Duodenal mucosa (tissue), 2 donors: Measurements from ENCODE around the gene BOK.

ENCODE experiments used
- H3K27ac ChIP-seq: one replicate; pipeline ENCODE4 v1.7.0; 2013; ENCODE audit warnings: low read depth, low read length
- H3K27me3 ChIP-seq, 2 donors: one replicate each; pipeline ENCODE4 v1.7.0; 2013; ENCODE audit warnings: low read length in 2 of 2, control low read depth in 1 of 2; ENCODE audit not compliant: insufficient read depth in 2 of 2, control insufficient read depth in 1 of 2
- H3K36me3 ChIP-seq, 2 donors: one replicate each; pipeline ENCODE4 v1.7.0; 2013; ENCODE audit warnings: low read length in 2 of 2, control low read depth in 1 of 2; ENCODE audit not compliant: insufficient read depth in 2 of 2, control insufficient read depth in 1 of 2
- H3K4me1 ChIP-seq, 2 donors: one replicate each; pipeline ENCODE4 v1.7.0; 2013; ENCODE audit warnings: low read length in 2 of 2, control low read depth in 1 of 2; ENCODE audit not compliant: insufficient read depth in 2 of 2, control insufficient read depth in 1 of 2
- H3K4me3 ChIP-seq, 2 donors: one replicate each; pipeline ENCODE4 v1.7.0; 2013; ENCODE audit warnings: low read length in 2 of 2, low read depth in 1 of 2
- H3K9ac ChIP-seq, 2 donors: one replicate each; pipeline ENCODE4 v1.7.0; 2013; ENCODE audit warnings: low read length in 2 of 2, low read depth in 1 of 2
- H3K9me3 ChIP-seq, 2 donors: one replicate each; pipeline ENCODE4 v1.7.0; 2013; ENCODE audit warnings: low read length in 2 of 2, control low read depth in 1 of 2; ENCODE audit not compliant: control insufficient read depth in 1 of 2

The BOK gene

DNA sequence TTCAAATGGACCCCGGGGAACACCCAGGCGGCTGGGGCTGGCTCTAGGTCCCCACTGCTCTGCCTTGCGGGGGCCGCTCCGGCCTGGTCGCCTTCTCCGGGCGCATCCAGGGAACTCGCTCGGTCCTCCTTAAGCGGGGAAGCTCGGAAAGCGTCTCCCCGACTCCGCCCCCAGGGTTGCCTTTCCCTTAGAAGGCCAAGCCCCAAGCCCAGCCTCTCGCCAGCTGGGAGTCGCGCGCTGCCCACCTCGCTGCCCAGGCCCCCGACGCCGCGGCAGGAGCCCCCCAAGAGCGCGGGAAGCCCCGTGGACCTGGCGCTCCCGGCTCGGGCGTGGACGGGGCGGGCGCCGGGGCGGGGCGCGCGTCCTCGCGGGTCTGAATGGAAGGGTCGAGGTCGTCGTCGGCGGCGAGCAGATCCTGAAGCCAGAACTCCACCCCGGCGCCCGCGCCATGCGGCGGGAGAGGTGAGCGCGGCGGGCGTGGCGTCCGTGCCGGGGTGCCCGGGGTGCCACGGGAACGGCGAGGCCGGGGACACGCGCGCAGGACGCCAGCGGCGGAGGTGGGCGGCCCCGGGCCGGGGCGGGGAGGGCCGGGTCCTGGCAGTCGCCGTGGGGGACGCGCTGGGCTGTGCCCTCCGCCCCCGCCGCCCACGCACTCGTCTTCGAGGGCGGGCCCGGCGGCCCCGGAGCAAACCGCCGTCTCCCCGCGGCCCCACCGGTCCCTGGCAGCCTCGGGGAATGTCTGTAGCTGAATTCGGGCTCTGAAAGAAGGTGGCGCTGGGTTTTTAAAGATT lies at the start of gene BOK:
BOK (plus strand) TSS at position 214 of the 791 bp plus-strand sequence. CDS start 739 bp downstream, outside the sequence.
- Histone ChIP-seq H3K4me1 (peaks cover 9% of the 10 kb centered on the region in 2 donors), H3K27me3 (peaks cover 0 to 9% of the 10 kb centered on the region in 2 donors), H3K9ac (peak within 1 kb of the TSS; percentile 12 to 54), H3K4me3 (peak within 1 kb of the TSS; percentile 58 to 70), H3K27ac (peak within 1 kb of the TSS; percentile 25), H3K36me3 (no peaks in the 10 kb centered on the region), H3K9me3 (no peaks in the 10 kb centered on the region)

DNA sequence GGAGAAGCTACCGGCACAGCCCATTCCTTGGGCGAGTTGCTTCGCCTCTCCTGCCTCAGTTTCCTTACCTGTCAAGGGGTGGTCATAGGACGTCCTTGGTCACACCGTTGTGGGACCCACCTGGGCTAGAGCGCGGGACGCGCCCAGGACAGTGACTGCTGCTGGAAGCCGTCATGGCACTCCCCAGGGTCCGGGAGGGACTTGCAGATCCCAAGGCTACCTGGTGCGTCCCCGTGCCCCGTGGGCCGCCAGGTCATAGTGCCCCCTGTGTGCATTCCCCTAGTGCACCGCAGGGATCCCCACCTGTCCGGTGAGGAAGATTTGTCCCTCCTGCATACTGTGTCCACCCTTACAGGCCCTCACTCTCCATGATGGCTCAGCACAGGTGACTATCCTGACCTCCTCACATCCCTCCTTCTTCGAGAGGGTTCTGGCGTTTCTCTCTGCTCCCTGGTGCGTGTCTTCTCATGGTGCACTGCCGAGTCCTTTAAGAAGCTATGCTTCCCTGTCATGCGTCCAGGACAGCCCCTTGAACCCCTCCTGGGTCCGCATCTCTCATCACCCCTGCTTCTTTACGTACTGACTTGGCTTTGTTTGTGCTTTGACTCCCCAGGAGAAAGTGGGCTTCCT lies 49.3 kb upstream of the BOK start:
- Histone ChIP-seq H3K4me1 (peaks cover 19 to 29% of the 10 kb centered on the region in 2 donors), H3K27ac (peak overlapping the region; percentile 55)

DNA sequence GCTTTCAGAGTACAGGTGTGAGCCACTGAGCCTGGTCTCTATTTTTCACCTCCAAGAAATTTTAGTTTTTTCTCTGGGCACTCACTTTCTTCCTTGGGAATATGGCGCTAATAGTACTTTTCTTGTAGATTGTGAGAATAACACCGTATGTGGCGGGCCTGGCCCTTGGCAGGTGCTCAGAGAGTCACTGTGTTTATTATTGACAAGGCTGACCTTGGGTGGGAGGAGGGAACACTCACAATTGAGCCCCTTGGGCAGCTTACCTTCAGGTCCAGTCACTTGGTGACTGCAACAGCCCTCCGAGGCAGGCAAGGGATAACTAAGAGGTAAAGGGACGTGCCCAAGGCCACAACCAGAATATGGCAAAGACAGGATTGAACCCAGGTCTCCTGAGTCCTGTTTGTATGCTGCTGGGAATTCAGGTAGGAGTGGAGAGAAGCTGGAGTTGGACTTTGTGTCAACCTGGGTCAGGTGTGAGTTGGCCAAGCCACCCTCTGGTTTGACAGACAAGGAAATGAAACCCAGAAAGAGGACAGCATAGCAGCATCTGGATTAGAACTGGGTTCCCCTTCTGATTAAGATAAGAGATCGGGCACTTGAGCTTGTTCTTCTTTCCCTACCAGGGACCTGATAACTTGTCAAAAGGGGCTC lies 47.3 kb upstream of the BOK start:
- Histone ChIP-seq H3K4me1 (peaks cover 26 to 29% of the 10 kb centered on the region in 2 donors), H3K27ac (no peak overlapping the region)

More for the DNA sequence above, 49.3 kb upstream of the BOK start:
- Histone ChIP-seq H3K4me3 (peak overlapping the region; percentile 80 to 93), H3K9ac (peak overlapping the region; percentile 75 to 81), H3K36me3 (peaks cover 0 to 4% of the 10 kb centered on the region in 2 donors), H3K27me3 (no peaks in the 10 kb centered on the region), H3K9me3 (no peaks in the 10 kb centered on the region)

DNA sequence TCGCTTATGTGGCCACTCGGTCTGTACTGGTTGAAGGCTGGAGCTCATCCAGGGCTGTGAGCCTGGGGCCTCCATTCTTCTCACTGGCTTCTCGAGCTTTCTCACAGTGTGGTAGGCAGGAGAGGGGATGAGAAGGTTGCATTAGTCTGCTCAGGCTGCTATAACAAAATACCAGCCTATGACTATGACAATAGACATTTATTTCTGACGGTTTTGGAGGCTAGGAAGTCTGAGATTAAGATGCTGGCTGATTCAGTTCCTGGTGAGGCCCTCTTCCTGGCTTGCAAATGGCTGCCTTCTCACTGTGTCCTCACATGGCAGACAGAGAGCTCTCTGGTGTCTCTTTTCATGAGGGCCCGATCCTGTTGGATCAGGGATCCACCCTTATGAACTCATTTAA lies 44.0 kb upstream of the BOK start:
- H3K27ac ChIP-seq = no peak overlapping the region
- H3K4me3 ChIP-seq = no peak overlapping the region
- no peaks in the 10 kb centered on the region for H3K9me3 ChIP-seq
- H3K27me3 ChIP-seq = no peaks in the 10 kb centered on the region
- H3K4me1 ChIP-seq = peaks cover 8 to 13% of the 10 kb centered on the region in 2 donors
- H3K36me3 ChIP-seq = no peaks in the 10 kb centered on the region
- no peak overlapping the region for H3K9ac ChIP-seq

More for the DNA sequence above, 47.3 kb upstream of the BOK start:
- no peaks in the 10 kb centered on the region for H3K36me3 ChIP-seq
- no peak overlapping the region for H3K4me3 ChIP-seq
- no peaks in the 10 kb centered on the region for H3K9me3 ChIP-seq
- H3K27me3 ChIP-seq = no peaks in the 10 kb centered on the region
- no peak overlapping the region for H3K9ac ChIP-seq

GRCh38 chr2:241514986-241515737 lies 43.4 kb upstream of the BOK start:
- Histone ChIP-seq H3K27me3 (no peaks in the 10 kb centered on the region), H3K9ac (no peak overlapping the region), H3K4me3 (no peak overlapping the region), H3K4me1 (peaks cover 8 to 13% of the 10 kb centered on the region in 2 donors), H3K27ac (no peak overlapping the region), H3K36me3 (no peaks in the 10 kb centered on the region), H3K9me3 (no peaks in the 10 kb centered on the region)

DNA sequence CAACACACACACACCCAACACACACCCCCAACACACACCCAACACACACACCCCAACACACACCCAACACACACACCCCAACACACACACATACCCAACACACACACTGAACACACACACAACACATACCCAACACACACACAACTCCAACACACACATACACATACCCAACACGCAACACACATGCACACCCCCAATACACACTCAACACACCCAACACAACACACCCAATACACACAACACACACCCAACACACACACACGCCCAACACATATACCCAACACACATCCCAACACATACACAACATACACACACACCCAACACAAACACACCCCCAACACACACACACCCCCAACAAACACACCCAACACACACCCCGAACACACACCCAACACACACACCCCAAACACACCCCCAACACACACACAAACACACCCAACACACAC lies 42.0 kb upstream of the BOK start:
- peaks cover 0 to 4% of the 10 kb centered on the region in 2 donors for H3K27me3 ChIP-seq
- H3K27ac ChIP-seq = no peak overlapping the region
- H3K9ac ChIP-seq = no peak overlapping the region
- H3K4me1 ChIP-seq = peaks cover 0 to 8% of the 10 kb centered on the region in 2 donors
- H3K9me3 ChIP-seq = no peaks in the 10 kb centered on the region
- no peak overlapping the region for H3K4me3 ChIP-seq
- H3K36me3 ChIP-seq = no peaks in the 10 kb centered on the region

GRCh38 chr2:241517297-241517696 lies 41.2 kb upstream of the BOK start:
- Histone ChIP-seq H3K9me3 (no peaks in the 10 kb centered on the region), H3K36me3 (no peaks in the 10 kb centered on the region), H3K4me3 (no peak overlapping the region), H3K27me3 (peaks cover 0 to 4% of the 10 kb centered on the region in 2 donors), H3K9ac (no peak overlapping the region), H3K27ac (no peak overlapping the region), H3K4me1 (peaks cover 0 to 8% of the 10 kb centered on the region in 2 donors)

DNA sequence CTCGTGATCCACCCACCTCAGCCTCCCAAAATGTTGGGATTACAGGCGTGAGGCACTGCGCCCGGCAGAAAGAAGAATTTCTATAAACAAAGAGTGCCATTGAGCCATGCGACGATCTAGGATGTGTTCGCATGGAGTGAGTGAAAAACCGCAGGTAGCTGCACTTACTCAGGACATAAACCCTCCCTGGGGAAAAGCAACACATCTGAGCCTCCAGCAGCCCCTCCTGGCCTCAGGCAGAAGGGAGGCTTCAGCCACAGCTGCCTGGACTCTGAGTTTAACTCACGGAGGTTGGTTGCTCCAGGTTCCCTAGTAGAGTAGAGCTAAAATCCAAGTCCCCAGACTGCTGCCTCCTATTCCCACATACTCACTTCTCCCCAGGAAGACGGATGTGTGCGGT lies 38.9 kb upstream of the BOK start:
- no peak overlapping the region for H3K9ac ChIP-seq
- no peaks in the 10 kb centered on the region for H3K36me3 ChIP-seq
- peaks cover 0 to 4% of the 10 kb centered on the region in 2 donors for H3K27me3 ChIP-seq
- peaks cover 0 to 6% of the 10 kb centered on the region in 2 donors for H3K4me1 ChIP-seq
- H3K4me3 ChIP-seq = no peak overlapping the region
- H3K9me3 ChIP-seq = no peaks in the 10 kb centered on the region
- H3K27ac ChIP-seq = no peak overlapping the region

DNA sequence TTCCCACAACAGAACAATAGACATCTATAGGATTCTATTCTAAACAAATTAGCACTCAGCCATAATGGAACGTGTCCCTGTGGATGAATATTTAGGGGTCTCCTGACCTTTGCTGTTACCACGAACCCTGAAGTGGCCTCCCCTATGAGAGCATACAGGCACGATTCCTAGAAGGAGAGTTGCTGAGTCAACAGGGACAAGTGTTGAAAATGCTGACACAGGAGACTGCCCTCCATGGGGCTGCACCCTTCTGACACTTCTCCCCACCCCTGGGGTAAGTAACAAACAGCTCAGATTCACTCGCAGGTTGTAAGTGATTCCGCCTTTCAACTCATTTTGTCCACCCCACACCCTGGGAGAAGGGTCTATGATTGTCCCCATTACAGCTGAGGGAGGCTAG lies 36.1 kb upstream of the BOK start:
- no peaks in the 10 kb centered on the region for H3K4me1 ChIP-seq
- no peaks in the 10 kb centered on the region for H3K36me3 ChIP-seq
- peaks cover 0 to 4% of the 10 kb centered on the region in 2 donors for H3K27me3 ChIP-seq
- H3K9ac ChIP-seq = no peak overlapping the region
- H3K27ac ChIP-seq = no peak overlapping the region
- H3K9me3 ChIP-seq = no peaks in the 10 kb centered on the region
- H3K4me3 ChIP-seq = no peak overlapping the region
